Gastrocnemius medialis (tissue), 4 donors: ENCODE measurements around the gene KCNE1.
"Not testable (repeated sequence)": the region's sequence is repeated elsewhere in the genome, so short reads cannot be mapped to it uniquely, and the experiment has no call there.

Experiments used
- CTCF ChIP-seq, 5 experiments: fragments of 450-650 bp in 3 of 5; fragments of 200-600 bp in 2 of 5; sonication (generic) in 2 of 5; IDR thresholded peaks in 4 of 5; conservative IDR thresholded peaks in 1 of 5; 1 replicate in 4 of 5; 2 replicates in 1 of 5; pipeline ENCODE4 v1.5.1; 2016 to 2019; ENCODE audit warnings: antibody characterized with exemption in 5 of 5, mild to moderate bottlenecking in 3 of 5, moderate library complexity in 3 of 5
- POLR2A ChIP-seq, 2 donors: fragments of 450-650 bp; IDR thresholded peaks; one replicate each; pipeline ENCODE4 v1.6.1; 2017; ENCODE audit warnings: antibody characterized with exemption in 2 of 2, mild to moderate bottlenecking in 2 of 2, moderate library complexity in 2 of 2

GRCh38 chr21:34429710-34430109, 82.3 kb downstream of the KCNE1 start:
- not testable (repeated sequence) for TF ChIP-seq CTCF (IDR thresholded peaks at IDR 0.05 in 4 of 5, conservative IDR thresholded peaks at IDR 0.05 in 1 of 5); POLR2A (IDR thresholded peaks at IDR 0.05)
